Measurements from ENCODE around the gene AP2B1. TPM values are rescaled to one million over a fixed set of nuclear protein-coding genes. Genes with fewer than 3 reads are reported as not detected.

AP2B1 gene
- polyA plus RNA-seq, 3 donors: 133 to 145 (median 137) TPM

GRCh38 chr17:35726127-35726952 is 139.2 kb downstream of the AP2B1 start:
- peak in 1 of 3 donors; percentile 51 for DNase-seq (ENCODE audit: low read depth in 3 of 3, low spot score in 2 of 3)

GRCh38 chr17:35726953-35727460 is 139.9 kb downstream of the AP2B1 start:
- no peak for DNase-seq (ENCODE audit: low read depth in 3 of 3, low spot score in 2 of 3)

GRCh38 chr17:35727635-35728034 is 140.5 kb downstream of the AP2B1 start:
- no peak for DNase-seq (ENCODE audit: low read depth in 3 of 3, low spot score in 2 of 3)

GRCh38 chr17:35728551-35728950 is 141.4 kb downstream of the AP2B1 start:
- no peak for DNase-seq (ENCODE audit: low read depth in 3 of 3, low spot score in 2 of 3)

GRCh38 chr17:35729405-35729833 is 142.3 kb downstream of the AP2B1 start:
- no peak for DNase-seq (ENCODE audit: low read depth in 3 of 3, low spot score in 2 of 3)

GRCh38 chr17:35730400-35731005 is 143.4 kb downstream of the AP2B1 start:
- DNase-seq (ENCODE audit: low read depth in 3 of 3, low spot score in 2 of 3): no peak

- DNase-seq (ENCODE audit: low read depth in 3 of 3, low spot score in 2 of 3): no peak
Measured at GRCh38 chr17:35731239-35731916, 144.3 kb downstream of the AP2B1 start, which contains the start of gene RASL10B. RASL10B (plus strand) TSS chr17:35731639; CDS start chr17:35735185, 3,546 bp downstream.

GRCh38 chr17:35731917-35732805 is 145.0 kb downstream of the AP2B1 start:
- DNase-seq (ENCODE audit: low read depth in 3 of 3, low spot score in 2 of 3): no peak

- no peak for DNase-seq (ENCODE audit: low read depth in 3 of 3, low spot score in 2 of 3)
Measured at GRCh38 chr17:35732806-35733136, 145.6 kb downstream of the AP2B1 start.

GRCh38 chr17:35733366-35733765 is 146.2 kb downstream of the AP2B1 start:
- no peak for DNase-seq (ENCODE audit: low read depth in 3 of 3, low spot score in 2 of 3)

- DNase-seq (ENCODE audit: low read depth in 3 of 3, low spot score in 2 of 3): no peak
Measured at GRCh38 chr17:35734396-35734795, 147.3 kb downstream of the AP2B1 start.

- no peak for DNase-seq (ENCODE audit: low read depth in 3 of 3, low spot score in 2 of 3)
Measured at GRCh38 chr17:35735036-35735805, 148.1 kb downstream of the AP2B1 start.

GRCh38 chr17:35736236-35736635 is 149.1 kb downstream of the AP2B1 start:
- no peak for DNase-seq (ENCODE audit: low read depth in 3 of 3, low spot score in 2 of 3)

GRCh38 chr17:35738519-35739133 is 151.5 kb downstream of the AP2B1 start:
- no peak for DNase-seq (ENCODE audit: low read depth in 3 of 3, low spot score in 2 of 3)

- DNase-seq (ENCODE audit: low read depth in 3 of 3, low spot score in 2 of 3): no peak
Measured at GRCh38 chr17:35740216-35740615, 153.1 kb downstream of the AP2B1 start.

- DNase-seq (ENCODE audit: low read depth in 3 of 3, low spot score in 2 of 3): no peak
Measured at GRCh38 chr17:35740997-35741931, 154.1 kb downstream of the AP2B1 start.

GRCh38 chr17:35742496-35742895 is 155.4 kb downstream of the AP2B1 start:
- DNase-seq (ENCODE audit: low read depth in 3 of 3, low spot score in 2 of 3): no peak

- DNase-seq (ENCODE audit: low read depth in 3 of 3, low spot score in 2 of 3): no peak
Measured at GRCh38 chr17:35742896-35743477, 155.9 kb downstream of the AP2B1 start.
